Adipocyte (in vitro differentiated cells): Measurements from ENCODE around the gene CCR1.
A peak's percentile ranks its signal among the peaks of the same experiment; 100 is the strongest.
"Not testable (repeated sequence)": the region's sequence is repeated elsewhere in the genome, so short reads cannot be mapped to it uniquely, and the experiment has no call there.

Experiments
- DNase-seq: peaks from one replicate; pipeline ENCODE4 v3.0.0-alpha.2; 2015; ENCODE audit warnings: low read depth
- H3K27me3 ChIP-seq: replicated peaks from 2 replicates; pipeline ENCODE4 v1.7.0; 2013; ENCODE audit warnings: mild to moderate bottlenecking, low read length, moderate library complexity; ENCODE audit not compliant: control insufficient read depth, insufficient read depth
- H3K36me3 ChIP-seq: 2 replicates; pipeline ENCODE4 v1.7.0; 2013; ENCODE audit warnings: low read length, mild to moderate bottlenecking, moderate library complexity; ENCODE audit not compliant: control insufficient read depth, insufficient read depth, severe bottlenecking
- H3K4me1 ChIP-seq: 2 replicates; pipeline ENCODE4 v1.7.0; 2013; ENCODE audit warnings: mild to moderate bottlenecking, low read length, moderate library complexity; ENCODE audit not compliant: control insufficient read depth, insufficient read depth
- H3K4me3 ChIP-seq: 2 replicates; pipeline ENCODE4 v1.7.0; 2013; ENCODE audit warnings: mild to moderate bottlenecking, low read length, moderate library complexity
- H3K9ac ChIP-seq: 2 replicates; pipeline ENCODE4 v1.7.0; 2013; ENCODE audit warnings: mild to moderate bottlenecking, low read length, moderate library complexity
- H3K9me3 ChIP-seq: 2 replicates; pipeline ENCODE4 v1.7.0; 2013; ENCODE audit warnings: mild to moderate bottlenecking, low read length, moderate library complexity; ENCODE audit not compliant: control insufficient read depth

The CCR1 gene

GRCh38 chr3:46209746-46210470 lies 1.8 kb upstream of the CCR1 start:
- Histone ChIP-seq H3K27me3 (no peaks in the 10 kb centered on the region), H3K36me3 (no peaks in the 10 kb centered on the region), H3K9me3 (no peaks in the 10 kb centered on the region), H3K4me3 (no peak overlapping the region), H3K4me1 (peaks cover 31% of the 10 kb centered on the region), H3K9ac (no peak overlapping the region)
- DNase-seq = peak; percentile 11

GRCh38 chr3:46209053-46209452 lies 940 bp upstream of the CCR1 start:
- Histone ChIP-seq H3K9me3 (no peaks in the 10 kb centered on the region), H3K9ac (no peak overlapping the region), H3K4me3 (no peak overlapping the region), H3K36me3 (no peaks in the 10 kb centered on the region), H3K27me3 (no peaks in the 10 kb centered on the region), H3K4me1 (peaks cover 31% of the 10 kb centered on the region)
- no peak for DNase-seq

GRCh38 chr3:46207514-46207913 lies 599 bp downstream of the CCR1 start:
- not testable (repeated sequence) for H3K27me3 ChIP-seq, H3K9me3 ChIP-seq, H3K36me3 ChIP-seq, H3K4me3 ChIP-seq, H3K9ac ChIP-seq, DNase-seq
- peaks cover 31% of the 10 kb centered on the region for H3K4me1 ChIP-seq

GRCh38 chr3:46206282-46207015 lies 1.7 kb downstream of the CCR1 start:
- H3K4me3 ChIP-seq = no peak overlapping the region
- no peaks in the 10 kb centered on the region for H3K36me3 ChIP-seq
- H3K9me3 ChIP-seq = no peaks in the 10 kb centered on the region
- peaks cover 31% of the 10 kb centered on the region for H3K4me1 ChIP-seq
- DNase-seq = no peak
- no peak overlapping the region for H3K9ac ChIP-seq
- no peaks in the 10 kb centered on the region for H3K27me3 ChIP-seq

- H3K27me3 ChIP-seq = no peaks in the 10 kb centered on the region
- no peak overlapping the region for H3K9ac ChIP-seq
- no peaks in the 10 kb centered on the region for H3K36me3 ChIP-seq
- no peak for DNase-seq
- no peaks in the 10 kb centered on the region for H3K9me3 ChIP-seq
- H3K4me3 ChIP-seq = no peak overlapping the region
- H3K4me1 ChIP-seq = peaks cover 31% of the 10 kb centered on the region
Measured at GRCh38 chr3:46205286-46205960, 2.7 kb downstream of the CCR1 start.

GRCh38 chr3:46203681-46204080 lies 4.4 kb downstream of the CCR1 start:
- DNase-seq = no peak
- Histone ChIP-seq H3K9ac (no peak overlapping the region), H3K4me1 (peaks cover 20% of the 10 kb centered on the region), H3K9me3 (no peaks in the 10 kb centered on the region), H3K36me3 (no peaks in the 10 kb centered on the region), H3K27me3 (no peaks in the 10 kb centered on the region), H3K4me3 (no peak overlapping the region)

- no peak for DNase-seq
- Histone ChIP-seq H3K4me3 (no peak overlapping the region), H3K27me3 (no peaks in the 10 kb centered on the region), H3K36me3 (no peaks in the 10 kb centered on the region), H3K4me1 (peaks cover 15% of the 10 kb centered on the region), H3K9ac (no peak overlapping the region), H3K9me3 (peaks cover 6% of the 10 kb centered on the region)
Measured at GRCh38 chr3:46202535-46202934, 5.6 kb downstream of the CCR1 start.

- Histone ChIP-seq H3K9ac (no peak overlapping the region), H3K27me3 (no peaks in the 10 kb centered on the region), H3K36me3 (no peaks in the 10 kb centered on the region), H3K9me3 (peaks cover 9% of the 10 kb centered on the region), H3K4me1 (no peaks in the 10 kb centered on the region), H3K4me3 (no peak overlapping the region)
- DNase-seq = no peak
Measured at GRCh38 chr3:46200790-46201189, 7.3 kb downstream of the CCR1 start.

GRCh38 chr3:46200211-46200610 lies 7.9 kb downstream of the CCR1 start:
- Histone ChIP-seq H3K4me1 (no peaks in the 10 kb centered on the region), H3K9me3 (peaks cover 10% of the 10 kb centered on the region), H3K9ac (no peak overlapping the region), H3K4me3 (no peak overlapping the region), H3K27me3 (no peaks in the 10 kb centered on the region), H3K36me3 (no peaks in the 10 kb centered on the region)
- DNase-seq = no peak

GRCh38 chr3:46196261-46196957 lies 11.7 kb downstream of the CCR1 start:
- H3K9ac ChIP-seq = no peak overlapping the region
- no peak overlapping the region for H3K4me3 ChIP-seq
- no peaks in the 10 kb centered on the region for H3K4me1 ChIP-seq
- no peak for DNase-seq
- peaks cover 25% of the 10 kb centered on the region for H3K9me3 ChIP-seq
- H3K27me3 ChIP-seq = no peaks in the 10 kb centered on the region
- H3K36me3 ChIP-seq = no peaks in the 10 kb centered on the region
